ENCODE results near the gene SURF1.

The SURF1 gene

GRCh38 chr9:133315997-133316396, 40.3 kb downstream of the SURF1 start:
- DNase-seq: no peak

- DNase-seq: no peak
These were observed 46.7 kb downstream of the SURF1 start for GRCh38 chr9:133309608-133310007.

- no peak for DNase-seq
These were observed 49.0 kb downstream of the SURF1 start for GRCh38 chr9:133307301-133307700.

- DNase-seq: no peak
These were observed 49.8 kb downstream of the SURF1 start for GRCh38 chr9:133306242-133307204.

- no peak for DNase-seq
These were observed 50.6 kb downstream of the SURF1 start for GRCh38 chr9:133305731-133306130.

- DNase-seq: no peak
These were observed 51.6 kb downstream of the SURF1 start for GRCh38 chr9:133304477-133305377.

GRCh38 chr9:133304158-133304470, 52.2 kb downstream of the SURF1 start:
- no peak for DNase-seq

- no peak for DNase-seq
These were observed 52.8 kb downstream of the SURF1 start for GRCh38 chr9:133303266-133304157.
